Measurements from ENCODE around the gene SNX8.

GRCh38 chr7:2271273-2272026 is 42.8 kb downstream of the SNX8 start:
- TF ChIP-seq CTCF (IDR thresholded peaks at IDR 0.05) (no peak), POLR2A (IDR thresholded peaks at IDR 0.05) (no peak)

All from lower leg skin (tissue), 3 donors.